Activated CD8-positive, alpha-beta memory T cell treated with anti-CD3 and anti-CD28 coated beads, Interleukin-2, amount 50 U/mL, for 48 hours (primary cell): ENCODE data around the gene SLC38A1.
A peak's percentile ranks its signal among the peaks of the same experiment; 100 is the strongest.

Experiments
- DNase-seq: peaks from one replicate; pipeline ENCODE4 v3.0.0-alpha.2; 2020

The SLC38A1 gene

DNA sequence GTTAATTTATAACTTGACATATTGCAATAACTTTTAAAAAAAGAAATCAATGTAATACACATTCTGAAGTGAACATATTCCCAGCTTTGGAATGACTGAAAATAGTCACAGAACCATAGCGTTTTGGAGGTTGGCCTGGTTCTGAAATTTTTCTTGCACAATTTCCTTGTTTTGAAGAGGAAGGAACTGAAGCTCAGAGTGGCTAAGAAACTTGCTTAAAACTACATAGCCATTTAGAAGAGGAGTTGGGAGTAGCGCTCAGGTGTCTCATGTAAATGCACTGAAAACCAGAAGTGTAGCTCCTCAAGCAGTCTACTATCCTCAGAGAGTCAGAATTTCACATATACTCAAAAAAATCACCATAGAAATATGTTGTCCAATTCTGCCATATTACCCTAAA lies 41.2 kb downstream of the SLC38A1 start:
- DNase-seq, result no peak

DNA sequence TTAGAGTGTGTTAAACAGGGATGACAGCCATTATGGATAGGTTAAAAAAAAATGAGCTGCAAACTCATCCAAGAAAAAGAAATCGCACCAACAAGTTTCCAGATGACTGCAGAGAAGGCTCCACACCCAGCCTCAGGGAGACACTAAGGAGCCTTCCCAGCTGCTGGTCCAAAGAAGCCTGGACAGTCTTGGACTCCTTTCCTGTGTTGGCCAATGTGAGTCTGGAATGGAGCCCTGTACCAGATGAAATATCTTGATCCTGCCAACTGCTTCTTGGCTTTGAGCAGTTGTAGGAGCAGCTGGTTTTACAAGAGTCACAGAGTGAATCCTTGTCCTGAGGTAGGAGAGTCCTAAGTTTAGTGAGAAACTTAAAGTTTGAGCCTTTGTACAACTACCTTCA lies 44.5 kb downstream of the SLC38A1 start:
- DNase-seq, result no peak

DNA sequence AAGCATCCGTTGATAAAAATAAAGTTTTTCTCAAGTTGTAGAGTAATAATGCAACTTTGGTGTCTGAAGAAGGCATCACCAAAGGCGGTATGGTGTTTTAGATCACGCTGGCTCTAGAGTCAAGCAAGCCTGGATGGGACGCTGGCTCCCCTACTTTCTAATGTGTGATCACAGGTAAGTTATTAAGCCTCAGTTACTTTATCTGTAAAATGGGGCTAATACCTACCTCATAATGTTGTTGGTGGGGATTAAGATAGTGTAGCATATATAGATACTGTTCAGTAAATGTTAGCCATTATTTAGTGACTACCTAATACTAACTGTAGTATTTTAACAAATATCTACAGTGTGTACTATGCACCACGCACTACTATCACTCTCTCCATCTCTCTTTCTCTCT lies 45.8 kb downstream of the SLC38A1 start:
- no peak for DNase-seq

DNA sequence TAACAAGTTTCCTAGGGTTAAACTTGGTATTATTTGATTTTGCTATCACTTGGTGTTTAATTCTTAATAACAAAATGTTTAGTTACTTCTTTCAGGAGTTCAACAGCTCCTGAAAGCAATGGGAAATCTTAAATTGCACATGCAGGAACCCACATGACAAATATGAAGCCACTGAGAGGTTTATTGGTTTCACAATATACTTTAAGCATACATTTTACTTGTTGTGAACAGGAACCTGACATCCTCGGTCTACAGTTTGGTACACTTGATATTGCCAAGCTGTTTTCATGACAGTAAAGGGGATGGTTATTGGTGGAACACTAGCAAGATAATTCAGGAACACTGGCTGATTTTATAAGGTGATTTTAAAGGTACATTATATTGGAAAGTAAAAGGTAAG lies 46.2 kb downstream of the SLC38A1 start:
- DNase-seq, result no peak

DNA sequence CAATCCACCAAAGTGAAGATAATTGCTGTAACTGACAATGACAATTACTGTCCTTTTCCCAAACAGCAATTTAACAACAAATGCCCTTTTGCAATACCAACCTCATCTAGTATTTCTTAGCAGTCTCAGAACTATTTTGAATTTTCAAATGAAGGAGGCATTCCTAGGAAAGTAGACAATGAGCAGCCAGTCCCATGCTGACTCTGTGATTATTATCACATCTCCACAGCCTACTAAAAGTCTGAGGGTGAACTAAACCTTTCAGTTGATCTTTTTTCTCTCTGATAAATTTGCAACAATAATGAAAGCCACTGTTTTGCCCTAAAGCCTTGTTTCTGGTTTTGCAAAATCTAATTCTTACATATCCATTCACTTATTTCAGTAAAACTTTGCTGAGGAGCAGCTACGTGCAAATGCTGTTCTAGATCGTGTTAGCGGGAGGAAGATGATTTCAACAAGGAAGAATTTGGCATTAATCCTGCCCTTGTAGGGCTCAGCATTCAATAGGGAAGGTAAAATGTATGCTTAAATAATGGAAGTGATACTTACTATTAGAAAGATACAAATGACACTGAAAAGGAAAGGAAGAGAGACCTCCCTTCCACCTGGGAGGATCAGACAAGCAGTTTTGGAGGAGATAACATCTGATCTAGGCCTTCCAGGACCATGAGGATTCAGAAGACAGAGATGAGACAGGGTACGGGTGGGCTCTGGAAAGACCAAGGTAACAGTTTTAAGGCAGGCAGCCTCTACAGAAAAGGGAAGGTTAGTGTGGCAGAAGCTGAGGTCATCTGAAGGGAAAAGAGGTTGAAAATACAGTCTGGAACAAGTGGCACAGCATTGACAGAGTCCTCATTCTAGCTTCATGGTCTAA lies 47.4 kb downstream of the SLC38A1 start:
- no peak for DNase-seq

DNA sequence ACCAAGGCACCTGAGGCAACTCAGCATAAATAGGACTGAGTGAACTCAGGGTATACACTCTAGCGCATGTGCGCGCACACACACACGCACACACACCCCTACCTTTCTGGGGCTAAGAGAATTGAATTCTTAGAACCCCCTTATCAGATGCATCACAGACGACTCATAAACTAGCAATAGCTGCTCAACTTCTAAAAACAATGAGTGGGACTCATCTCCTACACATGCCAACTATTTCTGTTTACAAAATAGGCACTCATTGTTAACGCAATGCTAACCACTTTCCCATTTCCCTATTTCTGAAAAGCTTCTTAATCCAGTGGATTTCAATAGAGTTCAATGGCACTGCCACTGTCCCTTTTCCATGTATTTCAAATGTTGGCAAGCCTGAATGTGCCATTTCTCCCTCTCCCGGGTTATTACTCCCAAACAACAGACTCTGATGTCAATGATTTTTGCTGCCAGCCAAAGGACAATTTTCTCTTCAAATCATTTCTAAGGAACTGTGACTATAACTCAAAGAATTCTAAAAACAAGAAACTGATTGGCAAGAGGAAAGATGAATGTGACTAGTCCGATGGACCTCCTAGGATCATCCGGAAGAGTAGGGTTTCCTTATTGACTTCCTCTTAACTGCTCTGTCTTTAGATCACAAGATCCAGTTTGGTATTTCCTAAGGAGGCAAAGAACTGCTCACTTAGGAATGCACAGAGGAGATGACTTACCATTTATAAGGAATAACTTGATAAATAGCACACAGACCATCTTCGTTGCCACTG lies 48.8 kb downstream of the SLC38A1 start:
- DNase-seq, result peak; percentile 76

DNA sequence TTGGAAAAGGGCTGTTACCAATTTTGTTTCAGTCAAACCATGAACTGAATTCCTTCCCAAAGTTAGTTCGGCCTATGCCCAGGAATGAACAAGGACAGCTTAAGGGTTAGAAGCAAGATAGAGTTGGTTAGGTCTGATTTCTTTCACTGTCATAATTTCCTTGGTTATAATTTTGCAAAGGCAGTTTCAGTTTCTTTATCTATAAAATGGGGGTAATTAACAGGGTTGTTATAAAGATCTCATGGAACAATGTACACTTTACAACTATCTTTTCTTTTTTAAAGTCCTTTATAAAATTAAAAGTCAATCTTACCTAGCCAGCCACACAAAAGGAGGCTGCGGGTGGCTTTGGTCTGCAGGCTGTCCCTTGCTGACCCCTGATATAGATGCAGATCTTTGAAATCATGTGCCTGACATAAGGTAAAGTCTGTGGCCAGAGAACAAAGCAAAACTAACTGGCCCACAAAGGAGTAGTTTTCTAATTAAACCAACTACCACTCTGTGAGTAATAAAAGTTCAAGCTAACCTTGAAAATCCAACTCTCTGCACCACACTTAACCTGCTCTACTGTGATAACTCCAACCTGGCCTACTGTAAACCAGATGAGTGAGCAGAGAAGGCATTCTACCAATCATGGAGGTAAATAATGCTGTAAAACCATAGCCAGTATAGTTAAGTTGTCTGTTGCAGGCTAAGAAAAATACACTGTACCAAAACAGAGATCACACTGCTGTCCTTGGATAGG lies 49.5 kb downstream of the SLC38A1 start:
- no peak for DNase-seq

DNA sequence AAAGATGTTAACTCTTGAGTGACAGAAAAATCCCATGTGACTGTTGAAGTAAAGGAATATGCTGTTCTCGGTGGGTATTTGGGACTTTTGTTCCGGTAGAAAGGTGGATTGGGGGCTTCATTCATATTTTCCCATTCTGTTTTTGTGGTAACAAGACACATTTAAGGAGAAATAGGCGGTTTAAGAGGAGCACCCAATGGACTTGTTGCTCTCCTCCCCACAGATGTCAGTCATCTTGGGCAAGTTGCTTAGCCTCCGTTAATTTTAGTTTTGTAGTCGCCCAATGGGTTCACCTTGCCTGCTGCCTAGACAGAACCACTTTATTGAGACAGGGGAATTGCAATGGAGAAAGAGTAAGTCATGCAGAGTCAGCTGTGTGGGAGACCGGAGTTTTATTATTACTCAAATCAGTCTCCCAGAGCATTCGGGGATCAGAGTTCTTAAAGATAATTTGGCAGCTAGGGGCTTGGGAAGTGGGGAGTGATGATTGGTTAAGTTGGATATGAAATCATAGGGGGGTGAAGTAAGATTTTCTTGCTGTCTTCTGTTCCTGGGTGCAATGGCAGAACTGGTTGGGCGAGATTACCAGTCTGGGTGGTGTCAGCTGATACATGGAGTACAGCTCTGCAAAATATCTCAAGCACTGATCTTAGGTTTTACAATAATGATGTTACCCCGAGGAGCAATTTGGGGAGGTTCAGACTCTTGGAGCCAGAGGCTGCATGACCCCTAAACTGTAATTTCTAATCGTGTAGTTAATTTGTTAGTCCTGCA lies 50.3 kb downstream of the SLC38A1 start:
- DNase-seq, result no peak

DNA sequence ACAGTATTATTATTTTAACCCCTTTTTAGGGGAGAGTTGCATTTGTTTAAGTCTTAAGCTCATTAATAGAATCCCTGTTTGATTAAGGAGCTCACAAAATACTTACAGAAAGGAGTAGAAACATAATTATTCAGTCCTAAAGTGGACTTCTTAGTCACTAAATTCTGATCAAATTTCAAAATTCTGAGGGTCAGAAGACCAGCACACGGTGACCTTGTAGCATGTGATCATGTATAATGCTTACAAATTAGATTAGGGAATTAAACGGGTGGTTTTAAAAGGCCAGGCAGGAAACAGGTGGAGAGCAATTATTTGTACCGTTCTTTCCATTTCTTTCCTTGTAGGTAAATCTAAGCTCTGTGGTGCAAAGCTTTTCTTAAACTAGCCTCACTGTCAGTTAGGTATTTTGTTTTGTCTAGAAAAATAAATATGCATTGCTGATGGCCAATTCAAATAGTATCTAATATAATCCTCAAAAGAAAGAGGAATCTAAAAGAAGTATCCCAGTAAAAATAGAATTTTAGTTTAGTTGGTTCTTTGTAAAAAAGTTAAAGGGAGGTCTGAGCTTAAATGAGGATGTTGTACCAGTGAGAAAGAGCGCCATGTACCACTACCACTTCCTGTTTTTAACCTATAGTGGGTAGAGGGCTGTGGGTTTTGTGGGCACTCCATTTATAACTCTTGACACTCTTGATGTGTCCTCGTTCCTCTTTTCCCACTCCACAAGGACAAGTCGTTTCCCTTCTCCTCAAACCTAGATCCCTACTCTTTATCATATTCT lies 51.1 kb downstream of the SLC38A1 start:
- DNase-seq, result no peak

DNA sequence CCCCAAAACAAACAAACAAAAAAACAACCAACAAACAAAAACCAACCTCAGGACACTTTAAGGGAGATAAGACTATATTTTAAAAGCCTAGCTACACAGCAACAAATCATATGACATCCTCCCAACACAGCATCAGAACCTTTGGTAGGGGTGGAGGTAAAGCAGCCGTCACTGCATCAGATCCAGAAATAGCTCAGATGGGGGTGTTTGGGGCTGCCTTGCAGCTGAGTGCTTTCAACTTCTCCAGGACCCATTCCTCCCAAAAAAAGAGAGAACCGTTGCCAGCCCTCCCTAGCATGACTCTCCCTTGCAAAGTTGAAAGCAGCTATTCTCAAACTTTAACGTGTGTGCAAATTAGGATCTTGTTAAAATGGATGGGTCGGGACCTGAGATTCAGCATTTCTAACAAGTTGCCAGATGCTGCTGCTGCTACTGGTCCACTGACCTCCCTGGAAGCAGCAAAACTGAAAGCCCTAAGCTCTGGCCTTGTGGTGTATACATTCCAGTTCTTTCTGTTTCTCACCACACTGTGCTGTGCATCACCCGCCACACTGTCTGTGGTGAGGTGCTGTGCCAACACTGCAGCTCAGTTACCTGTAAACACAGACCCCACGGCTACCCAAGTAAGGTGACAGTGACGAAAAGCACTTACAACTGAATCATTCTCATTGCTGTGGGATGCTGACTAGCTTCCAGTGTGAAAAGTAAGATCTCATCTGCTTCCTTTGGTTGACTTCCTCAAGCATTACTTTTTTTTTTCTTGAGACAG lies 54.0 kb downstream of the SLC38A1 start:
- peak; percentile 82 for DNase-seq

DNA sequence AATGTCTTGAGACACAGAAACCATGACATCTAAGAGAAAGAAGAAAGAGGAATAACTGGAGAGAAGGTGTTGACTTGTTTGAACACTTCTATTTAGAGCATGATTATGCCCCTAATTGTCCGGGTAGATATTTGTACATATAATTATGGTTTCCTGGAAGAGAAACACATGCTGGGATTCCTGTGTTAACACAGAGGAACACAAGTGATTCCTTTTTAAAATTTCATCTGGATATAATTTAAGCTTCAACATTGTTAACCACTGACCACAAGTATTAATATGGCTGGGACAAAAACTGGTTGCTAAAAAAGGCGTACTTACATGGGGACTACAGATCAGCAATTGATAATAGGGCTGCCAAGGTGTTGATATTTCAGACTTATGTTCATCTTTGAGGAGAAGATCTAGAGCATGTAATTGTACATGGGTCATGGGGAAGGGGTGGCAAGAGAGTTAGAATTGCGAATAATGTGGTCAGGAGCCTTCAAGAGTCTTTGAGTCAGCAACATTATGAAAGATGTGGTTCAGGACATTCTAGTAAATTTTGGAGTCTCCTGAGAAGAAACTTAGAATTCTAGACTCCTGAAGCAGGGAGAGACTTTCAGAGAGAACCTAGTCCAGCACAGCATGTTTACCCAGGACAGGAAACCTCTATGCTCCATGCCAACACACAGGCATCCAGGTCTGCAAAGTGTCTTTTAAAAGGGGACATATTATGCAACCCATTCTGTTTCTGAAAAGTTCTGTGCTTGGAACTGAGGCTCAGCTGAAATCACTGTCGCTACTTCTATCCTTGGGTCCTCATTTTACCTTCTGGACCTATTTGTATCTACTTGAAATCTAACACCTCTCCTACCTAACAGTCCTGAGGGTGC lies 56.5 kb downstream of the SLC38A1 start:
- DNase-seq, result no peak

DNA sequence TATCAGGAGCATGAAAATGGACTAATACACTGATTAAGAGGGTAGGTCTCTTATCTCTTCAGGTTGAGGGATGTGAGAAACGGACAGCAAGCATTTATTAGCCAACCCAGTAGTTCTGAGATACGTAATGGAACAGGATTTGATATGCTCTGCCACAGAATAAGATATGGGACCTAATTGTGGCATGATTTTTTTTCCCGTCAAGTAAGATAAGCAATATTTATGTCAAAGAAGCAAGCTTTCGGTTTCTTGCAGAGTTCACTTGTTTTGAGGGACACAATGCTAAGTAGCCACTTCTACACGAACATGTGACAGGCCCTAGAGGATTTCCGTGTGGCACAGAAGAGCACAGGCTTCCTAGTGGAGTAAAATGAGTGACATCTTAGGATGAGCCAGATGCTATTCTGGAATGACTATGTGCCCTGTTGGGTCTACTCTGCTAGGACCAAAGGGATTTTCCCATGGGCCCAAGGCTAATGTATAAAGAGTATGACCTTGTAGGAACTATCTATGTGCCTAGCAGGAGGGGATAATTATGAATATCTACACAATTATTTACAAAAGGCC lies 57.9 kb downstream of the SLC38A1 start:
- DNase-seq, result peak; percentile 52

DNA sequence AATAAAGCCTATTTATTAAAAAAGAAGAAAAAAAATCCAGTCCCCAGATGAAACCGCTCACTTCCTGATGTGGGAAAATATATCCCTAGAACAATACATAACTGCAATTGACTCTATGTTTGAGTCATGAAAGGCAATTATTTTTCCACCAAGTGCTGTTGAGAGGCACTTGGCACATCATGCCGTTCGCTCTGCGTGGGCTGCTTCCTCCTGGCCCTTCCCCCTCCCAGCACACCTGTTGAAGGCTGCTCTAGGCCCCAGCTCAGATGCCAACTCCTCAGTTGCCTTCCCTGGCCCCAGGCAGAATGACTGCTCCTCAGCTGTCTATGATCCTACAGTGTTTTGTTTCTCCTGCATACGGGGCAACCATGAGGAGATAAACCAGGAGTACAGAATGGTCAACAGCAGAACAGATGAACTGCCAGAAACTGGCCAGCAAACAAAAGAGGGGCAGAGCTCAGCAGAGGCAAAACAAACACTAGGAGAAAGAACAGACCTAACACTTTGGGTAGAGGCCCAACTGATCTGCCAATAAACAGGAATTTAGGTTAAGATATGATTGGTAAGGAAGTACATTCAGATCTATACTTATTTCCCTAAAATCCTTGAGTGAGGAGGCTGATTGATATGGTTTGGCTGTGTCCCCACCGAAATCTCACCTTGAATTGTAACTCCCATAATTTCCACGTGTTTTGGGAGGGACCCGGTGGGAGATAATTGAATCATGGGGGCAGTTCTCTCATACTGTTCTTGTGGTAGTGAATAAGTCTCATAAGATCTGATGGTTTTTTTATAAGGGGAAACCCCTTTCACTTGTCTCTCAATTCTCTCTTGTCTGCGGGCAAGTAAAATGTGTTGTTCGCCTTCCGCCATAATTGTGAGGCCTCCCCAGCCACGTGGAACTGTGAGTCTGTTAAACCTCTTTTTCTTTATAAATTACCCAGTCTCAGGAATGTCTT lies 58.6 kb downstream of the SLC38A1 start:
- DNase-seq, result peak; percentile 78

DNA sequence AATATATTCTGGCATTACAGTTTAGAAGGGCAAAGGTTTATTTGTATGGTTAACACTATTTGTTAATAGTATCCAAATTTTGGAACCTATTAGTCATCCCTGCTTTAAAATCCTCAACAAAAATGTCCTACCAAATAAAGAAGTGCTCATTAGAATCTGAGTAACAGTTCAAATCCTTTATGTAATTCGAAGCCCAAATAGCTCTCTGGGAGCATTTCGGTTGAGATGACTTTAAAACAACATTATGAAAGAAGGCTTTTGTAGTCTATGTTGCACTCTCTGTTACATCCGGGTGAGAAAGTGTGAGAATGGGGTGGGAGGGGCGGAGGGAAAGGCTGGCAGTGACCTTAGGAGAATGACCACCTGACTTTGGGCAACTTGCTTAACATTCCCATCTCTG lies 59.7 kb downstream of the SLC38A1 start:
- no peak for DNase-seq

DNA sequence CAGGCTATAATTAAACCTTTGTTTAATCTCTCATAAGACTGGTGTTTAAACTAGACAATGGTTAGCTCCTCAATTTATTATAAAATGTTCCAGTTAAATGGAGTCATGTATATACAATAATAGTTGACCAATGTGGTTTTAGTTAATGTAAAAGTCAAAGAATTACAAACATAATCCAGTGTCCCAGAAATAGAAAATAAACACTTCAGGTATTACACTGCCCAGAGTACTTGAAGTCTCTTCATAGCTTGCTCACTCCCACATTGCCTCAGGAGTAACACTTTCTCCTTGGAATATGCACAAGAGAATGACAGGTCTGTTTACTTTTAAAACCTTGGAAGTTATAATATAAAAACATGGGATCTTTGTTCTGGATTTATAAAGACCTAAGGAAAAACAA lies 60.5 kb downstream of the SLC38A1 start:
- DNase-seq, result no peak

DNA sequence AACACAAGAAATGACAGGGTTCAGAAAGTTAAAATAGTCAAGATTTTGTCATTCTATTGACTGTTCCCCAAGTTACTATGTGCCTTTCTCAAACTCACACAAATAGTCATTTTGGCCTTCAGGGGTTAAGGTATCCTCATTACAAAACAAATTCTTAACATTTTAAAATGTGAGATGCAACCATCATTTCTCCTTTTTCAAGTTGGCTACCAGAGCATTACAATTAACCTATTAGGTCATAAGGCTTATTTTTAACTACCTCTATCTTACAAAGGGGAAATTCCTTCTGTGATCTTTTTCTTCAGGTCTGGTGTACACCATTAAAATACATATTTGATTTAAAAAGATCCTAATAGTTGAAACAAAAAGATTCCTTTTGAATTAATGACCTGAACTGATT lies 61.2 kb downstream of the SLC38A1 start:
- no peak for DNase-seq

DNA sequence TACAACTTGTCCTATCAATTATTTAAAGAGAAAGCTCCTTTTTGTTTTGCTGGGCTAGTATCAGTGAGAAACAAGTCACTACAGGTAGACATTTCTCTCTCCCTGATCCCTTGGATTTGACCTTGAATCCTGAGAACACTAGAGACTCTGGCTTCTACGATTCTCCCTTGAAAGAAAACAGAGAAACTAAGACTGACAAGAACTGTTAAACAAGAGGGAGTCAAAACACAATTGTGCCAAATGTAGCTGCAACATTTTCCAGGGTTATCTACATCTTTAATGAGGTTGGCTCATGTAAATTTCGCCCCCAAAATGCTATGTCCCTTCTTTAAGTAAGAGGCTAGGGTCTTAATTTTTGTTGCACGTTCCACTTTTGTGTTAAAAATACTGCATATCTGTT lies 62.4 kb downstream of the SLC38A1 start:
- DNase-seq, result no peak

DNA sequence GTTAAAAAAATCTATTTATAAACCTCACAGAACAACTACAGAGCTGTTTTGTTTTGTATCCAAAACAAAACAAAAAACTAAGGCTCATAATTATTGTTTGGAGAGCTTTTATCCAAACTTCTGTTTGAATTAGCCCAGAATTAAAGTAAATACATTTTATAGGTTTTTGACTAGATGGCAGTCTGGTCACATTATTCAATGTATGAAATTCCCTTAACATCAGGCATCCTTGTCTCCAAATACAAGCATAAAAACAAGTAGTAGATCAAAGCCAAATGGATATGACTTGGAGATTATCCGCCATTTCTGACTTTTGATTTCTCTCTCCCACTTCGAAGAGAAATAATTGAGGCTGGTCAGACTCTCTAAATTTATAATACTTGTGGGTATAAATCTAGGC lies 63.5 kb downstream of the SLC38A1 start:
- DNase-seq, result no peak
